GM19099 (cell line): ENCODE measurements around the gene P4HA3.

ENCODE experiments used
- POLR2A ChIP-seq: IDR thresholded peaks from 3 replicates; pipeline ENCODE4 v1.6.1; 2011; ENCODE audit warnings: low read depth; ENCODE audit not compliant: insufficient read length; ENCODE audit errors: extremely low read depth

The P4HA3 gene

GRCh38 chr11:74322667-74323066 lies 11.2 kb upstream of the P4HA3 start:
- TF ChIP-seq POLR2A = no peak

- no peak for TF ChIP-seq POLR2A
Measured at GRCh38 chr11:74321487-74322188, 10.2 kb upstream of the P4HA3 start.

- no peak for TF ChIP-seq POLR2A
Measured at GRCh38 chr11:74320538-74320937, 9.1 kb upstream of the P4HA3 start.

GRCh38 chr11:74319139-74319816 lies 7.8 kb upstream of the P4HA3 start:
- no peak for TF ChIP-seq POLR2A

GRCh38 chr11:74318241-74318932 lies 6.9 kb upstream of the P4HA3 start:
- TF ChIP-seq POLR2A = no peak

- no peak for TF ChIP-seq POLR2A
Measured at GRCh38 chr11:74316772-74317505, 5.5 kb upstream of the P4HA3 start.

- no peak for TF ChIP-seq POLR2A
Measured at GRCh38 chr11:74312326-74312725, 886 bp upstream of the P4HA3 start.

- no peak for TF ChIP-seq POLR2A
Measured at GRCh38 chr11:74310857-74311256, 583 bp downstream of the P4HA3 start.

GRCh38 chr11:74307434-74307833 lies 4.0 kb downstream of the P4HA3 start:
- no peak for TF ChIP-seq POLR2A

- TF ChIP-seq POLR2A = no peak
Measured at GRCh38 chr11:74306435-74307175, 4.8 kb downstream of the P4HA3 start.

GRCh38 chr11:74299015-74299414 lies 12.4 kb downstream of the P4HA3 start:
- TF ChIP-seq POLR2A = no peak

- no peak for TF ChIP-seq POLR2A
Measured at GRCh38 chr11:74297484-74297883, 14.0 kb downstream of the P4HA3 start.

GRCh38 chr11:74288911-74289310 lies 22.5 kb downstream of the P4HA3 start:
- TF ChIP-seq POLR2A = no peak

- no peak for TF ChIP-seq POLR2A
Measured at GRCh38 chr11:74288161-74288560, 23.3 kb downstream of the P4HA3 start.

- no peak for TF ChIP-seq POLR2A
Measured at GRCh38 chr11:74284466-74284865, 27.0 kb downstream of the P4HA3 start.
